ENCODE results near the gene PEMT.

DNA sequence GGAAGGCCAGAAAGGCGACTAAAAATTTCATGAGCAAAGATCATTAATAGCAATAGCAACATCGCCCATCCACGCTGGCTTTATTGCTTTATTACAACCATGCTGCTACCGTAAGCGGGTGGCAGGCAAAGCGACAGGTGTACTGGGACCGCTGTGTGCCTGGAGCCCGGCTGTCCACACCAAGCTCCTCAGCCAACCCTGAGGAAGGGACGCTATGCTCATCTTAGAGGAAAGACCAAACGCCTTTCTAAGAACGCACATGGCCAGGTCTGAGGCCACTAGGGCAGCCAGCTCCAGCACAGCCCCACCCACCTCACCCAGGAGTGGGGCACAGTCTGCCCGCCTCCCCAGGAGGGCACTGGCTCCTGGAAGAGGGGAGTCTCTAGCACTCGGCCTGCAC lies 28.0 kb downstream of the PEMT start:
- TF ChIP-seq ZNF274 (IDR thresholded peaks at IDR 0.05; ENCODE audit: low read depth, low read length): no peak
- TF ChIP-seq YY1 (IDR thresholded peaks at IDR 0.05; ENCODE audit: insufficient read depth, insufficient read length): no peak
- no peak for TF ChIP-seq SUZ12 (IDR thresholded peaks at IDR 0.05; ENCODE audit: extremely low read depth, insufficient read depth, insufficient read length)
